ENCODE data around the gene SCUBE3.

The SCUBE3 gene

DNA sequence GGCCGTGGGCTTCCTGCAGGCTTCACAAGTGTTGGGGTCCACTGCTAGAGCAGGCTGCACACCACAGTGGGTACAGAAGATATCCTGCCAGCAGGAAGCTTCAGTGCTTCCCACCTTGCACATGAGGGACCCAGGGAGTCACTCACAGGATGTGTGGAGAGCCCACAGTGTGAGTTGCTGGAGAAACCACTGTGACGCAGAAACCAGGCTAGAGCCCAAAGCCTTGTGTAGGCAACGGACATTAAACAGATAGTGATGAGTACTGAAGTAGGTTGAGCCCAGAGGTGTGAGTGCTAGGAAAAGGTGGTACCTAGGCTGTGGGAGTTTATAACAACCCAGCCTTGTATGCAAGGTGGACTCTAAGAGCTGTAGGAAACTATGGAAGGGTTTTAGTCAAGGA lies 65.0 kb downstream of the SCUBE3 start:
- DNase-seq: no peak

DNA sequence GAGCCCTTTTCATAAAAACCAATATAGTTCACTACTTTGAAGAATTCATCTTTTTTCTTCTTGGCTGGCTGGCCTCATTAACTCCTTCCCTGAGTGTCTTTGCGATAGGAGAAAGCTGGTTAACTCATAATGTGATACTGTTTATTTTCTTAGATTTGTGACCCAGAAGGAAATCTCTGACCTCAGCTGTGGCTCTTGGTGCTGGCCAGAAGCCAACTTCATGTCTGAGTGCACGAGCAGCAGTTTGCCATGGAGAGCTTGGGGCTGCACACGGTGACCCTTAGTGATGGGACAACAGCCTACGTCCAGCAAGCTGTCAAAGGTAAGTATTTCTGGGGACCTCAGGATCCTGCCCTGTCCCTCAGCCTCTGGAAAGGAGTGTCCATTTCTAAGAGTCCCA lies 67.1 kb downstream of the SCUBE3 start:
- no peak for DNase-seq

DNA sequence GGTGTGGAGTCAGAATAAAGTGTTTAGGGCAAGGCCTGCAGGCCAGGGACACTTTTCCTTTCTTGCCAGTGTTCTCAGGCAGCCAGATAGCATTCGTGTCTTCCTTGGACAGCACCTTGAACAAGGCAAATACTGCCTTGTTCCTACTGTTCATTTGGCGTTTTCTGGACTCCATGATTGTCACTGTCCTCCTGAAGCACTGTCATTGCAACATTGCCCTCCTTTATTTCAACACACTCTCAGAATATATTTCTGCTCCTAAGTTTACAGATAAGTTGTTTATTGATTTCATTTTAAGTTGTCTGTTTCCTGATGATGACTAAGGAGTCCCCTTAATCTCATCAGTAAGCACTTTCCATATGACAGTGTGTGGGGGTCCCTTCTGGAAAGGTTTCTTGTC lies 68.7 kb downstream of the SCUBE3 start:
- no peak for DNase-seq

DNA sequence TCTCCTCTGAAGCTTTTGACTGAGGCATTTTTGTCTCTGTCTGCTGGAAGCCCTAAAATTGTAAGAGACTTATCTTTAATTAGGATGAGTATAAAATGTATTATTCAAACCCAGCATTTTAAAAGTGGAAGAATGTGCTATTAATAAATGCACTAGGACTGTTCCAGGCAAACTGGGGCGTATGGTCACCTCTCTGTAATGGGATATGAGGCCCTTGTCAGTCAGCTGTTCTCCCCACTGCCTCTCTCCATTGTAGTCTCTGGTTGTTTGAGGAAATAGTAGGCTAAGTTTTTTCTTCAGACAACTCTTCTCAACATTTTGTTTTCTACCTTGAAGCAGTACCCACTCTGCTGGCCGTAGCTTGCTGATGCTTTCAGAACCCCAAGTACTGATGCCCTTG lies 69.6 kb downstream of the SCUBE3 start:
- DNase-seq: no peak

DNA sequence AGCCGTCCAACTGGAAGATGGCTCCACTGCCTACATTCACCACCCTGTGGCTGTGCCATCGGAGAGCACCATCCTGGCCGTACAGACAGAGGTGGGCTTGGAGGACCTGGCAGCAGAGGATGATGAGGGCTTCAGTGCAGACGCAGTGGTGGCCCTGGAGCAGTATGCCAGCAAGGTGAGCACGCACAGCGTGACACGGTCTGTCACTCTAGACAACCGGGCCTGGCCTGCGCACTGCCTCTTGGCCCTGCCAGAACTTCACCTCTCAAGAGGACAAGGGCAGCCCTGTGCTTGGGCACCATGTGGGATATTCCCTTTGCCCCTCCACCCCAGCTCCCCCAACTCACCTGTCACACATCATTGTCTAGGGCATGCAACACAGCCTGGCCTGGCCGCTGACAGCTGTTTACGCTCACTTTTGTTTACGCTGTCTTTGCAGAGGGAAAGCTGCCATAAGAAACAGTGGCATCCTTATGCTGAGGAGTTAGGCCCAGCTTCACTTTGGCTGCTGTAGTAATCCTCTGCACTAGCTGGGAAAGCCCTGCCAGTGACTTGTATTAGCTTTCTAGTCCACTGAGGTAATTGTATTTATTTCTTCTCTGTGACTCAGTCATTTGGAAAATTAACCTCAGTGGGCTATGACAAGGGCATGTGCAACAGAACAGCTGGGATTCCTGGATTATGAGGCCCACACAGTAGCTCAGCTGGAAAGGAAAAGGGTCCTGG lies 74.1 kb downstream of the SCUBE3 start:
- no peak for DNase-seq

DNA sequence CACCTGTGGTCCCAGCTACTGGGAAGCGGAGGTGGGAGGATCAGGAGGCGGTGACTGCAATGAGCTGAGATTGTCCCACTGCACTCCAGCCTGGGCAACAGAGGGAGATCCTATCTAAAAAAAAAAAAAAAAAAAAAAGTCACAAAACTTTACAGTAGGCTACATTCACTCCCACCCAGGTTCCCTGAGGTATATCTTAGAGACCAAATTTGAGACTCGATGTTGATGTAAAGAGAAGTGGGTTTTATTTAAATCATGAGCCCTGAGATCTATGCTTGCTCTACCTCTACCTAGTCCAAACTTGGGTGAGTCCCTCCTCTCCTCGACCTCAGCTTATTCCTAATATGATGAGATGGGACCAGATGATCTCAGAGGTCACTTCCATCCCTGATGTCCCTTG lies 75.1 kb downstream of the SCUBE3 start:
- DNase-seq: no peak

DNA sequence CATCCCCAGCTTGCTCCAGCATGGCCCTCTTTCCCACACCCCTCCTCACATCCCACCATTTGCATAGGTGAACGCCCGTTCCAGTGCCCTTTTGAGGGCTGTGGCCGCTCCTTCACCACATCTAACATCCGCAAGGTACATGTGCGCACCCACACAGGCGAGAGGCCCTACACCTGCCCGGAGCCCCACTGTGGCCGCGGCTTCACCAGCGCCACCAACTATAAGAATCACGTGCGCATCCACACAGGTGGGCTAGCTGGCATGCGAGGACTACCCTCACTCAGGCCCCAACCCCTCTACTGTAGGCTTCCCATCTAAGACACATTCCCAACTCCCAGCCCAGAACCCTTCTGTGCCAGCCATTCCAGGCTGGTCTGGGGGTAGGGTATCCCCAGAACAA lies 77.7 kb downstream of the SCUBE3 start:
- no peak for DNase-seq

DNA sequence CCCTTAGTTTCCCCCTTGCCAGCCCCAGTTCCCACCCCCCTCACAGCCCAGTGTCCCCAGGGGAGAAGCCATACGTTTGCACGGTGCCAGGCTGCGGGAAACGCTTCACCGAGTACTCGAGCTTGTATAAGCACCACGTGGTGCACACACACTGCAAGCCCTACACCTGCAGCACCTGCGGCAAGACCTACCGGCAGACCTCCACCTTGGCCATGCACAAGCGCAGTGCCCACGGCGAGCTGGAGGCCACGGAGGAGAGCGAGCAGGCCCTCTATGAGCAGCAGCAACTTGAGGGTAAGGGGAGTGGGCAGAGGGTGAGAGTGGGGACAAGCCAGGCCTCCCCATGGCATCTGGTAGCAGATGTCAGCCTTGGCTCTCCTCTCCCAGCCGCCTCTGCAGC lies 78.7 kb downstream of the SCUBE3 start:
- DNase-seq: no peak

DNA sequence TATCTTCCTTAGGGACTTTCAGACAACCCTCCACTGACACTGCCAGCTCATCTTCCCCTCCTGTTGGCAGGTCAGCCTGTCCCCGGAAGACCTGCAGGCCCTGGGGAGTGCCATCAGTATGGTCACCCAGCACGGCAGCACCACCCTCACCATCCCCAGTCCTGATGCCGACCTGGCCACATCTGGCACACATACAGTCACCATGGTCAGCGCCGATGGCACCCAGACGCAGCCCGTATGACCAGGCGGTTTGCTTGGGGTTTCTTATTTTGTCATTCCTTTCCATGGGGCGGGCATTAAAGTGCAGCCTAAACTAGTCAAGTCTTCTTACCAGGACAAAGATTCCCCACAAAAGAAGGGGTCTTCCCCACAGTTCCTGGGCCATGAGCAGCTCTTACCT lies 79.9 kb downstream of the SCUBE3 start:
- DNase-seq: no peak

DNA sequence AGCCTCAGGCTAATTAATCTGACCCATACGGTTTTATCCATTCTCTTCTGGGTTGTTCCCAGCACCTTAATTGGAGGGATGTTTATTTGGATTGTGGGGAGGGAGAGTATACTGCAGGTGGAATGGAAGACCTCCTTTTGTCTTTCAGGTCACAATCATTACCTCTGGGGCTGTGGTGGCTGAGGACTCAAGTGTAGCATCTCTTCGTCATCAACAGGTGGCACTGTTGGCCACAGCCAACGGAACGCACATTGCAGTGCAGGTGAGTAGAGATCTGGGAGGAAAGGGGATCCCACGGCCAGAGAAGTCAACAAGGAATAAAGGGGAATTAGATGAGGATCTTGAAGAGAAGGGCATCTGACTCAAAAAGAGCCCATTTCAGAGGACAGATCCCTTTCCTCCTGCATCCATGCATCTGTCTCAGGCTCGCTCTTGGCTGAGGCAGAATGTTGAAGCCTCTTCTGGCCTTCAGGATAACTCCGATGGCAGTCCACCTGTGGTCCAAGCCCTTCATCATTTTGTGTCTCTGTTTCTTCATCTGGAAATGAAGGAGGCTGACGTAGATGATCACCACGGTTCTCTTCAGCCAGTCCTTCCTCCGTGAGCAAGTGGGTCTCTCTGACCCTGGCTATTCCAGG lies 80.7 kb downstream of the SCUBE3 start:
- DNase-seq: peak; percentile 49

DNA sequence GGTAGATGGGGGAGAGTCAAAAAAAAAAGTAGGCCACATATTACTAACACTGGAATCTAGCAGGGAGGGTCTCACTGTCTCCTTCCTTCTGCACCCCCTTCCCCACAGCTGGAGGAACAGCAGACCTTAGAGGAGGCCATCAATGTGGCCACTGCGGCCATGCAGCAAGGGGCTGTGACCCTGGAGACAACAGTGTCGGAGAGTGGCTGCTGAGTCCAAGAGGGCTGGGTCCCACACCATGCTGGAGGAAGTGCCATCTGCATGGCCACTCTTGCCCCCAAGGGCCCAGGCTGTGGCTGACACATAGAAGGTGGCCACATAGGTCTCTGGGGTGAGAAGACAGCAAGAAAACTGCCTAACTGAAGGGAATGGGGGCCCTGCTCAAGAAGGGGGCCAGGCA lies 81.3 kb downstream of the SCUBE3 start:
- no peak for DNase-seq

DNA sequence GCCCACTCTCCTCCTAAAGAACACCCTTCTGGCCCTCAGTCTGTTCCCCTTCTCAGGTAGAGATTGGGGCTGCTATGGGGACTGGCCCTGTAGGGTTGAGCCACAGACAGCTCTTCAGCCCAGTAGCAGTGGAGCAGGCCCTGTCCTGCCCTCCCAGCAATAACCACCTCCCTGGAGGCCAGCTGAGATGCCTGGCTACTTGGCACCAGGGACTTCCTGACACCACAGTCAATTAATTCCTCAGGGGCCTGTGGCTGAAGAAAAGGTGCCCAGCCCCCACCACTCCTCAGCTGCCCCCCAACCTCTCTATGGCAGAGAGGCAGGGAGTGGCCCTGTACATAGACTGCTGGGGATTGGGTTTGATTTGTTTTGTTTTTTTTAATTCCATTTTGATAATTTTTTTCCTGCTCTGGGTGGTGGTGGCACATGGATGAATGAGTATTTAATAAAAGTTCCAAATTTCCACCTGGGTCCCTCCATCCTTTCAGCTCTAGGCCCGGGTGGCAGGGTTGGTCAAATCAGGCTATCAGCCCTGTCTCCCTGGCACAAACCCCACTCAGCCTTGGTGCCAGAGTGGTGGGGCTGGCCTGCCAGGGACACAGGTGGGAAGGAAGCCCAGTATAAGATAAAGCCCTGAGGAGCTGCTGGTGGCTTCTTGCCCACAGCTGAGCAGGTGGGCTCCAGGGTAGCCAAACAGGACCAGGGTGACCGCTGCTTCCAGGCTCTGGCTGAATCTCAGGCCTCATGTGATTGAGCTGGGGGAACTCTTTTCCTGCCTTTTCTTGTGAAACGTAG lies 82.0 kb downstream of the SCUBE3 start:
- no peak for DNase-seq

DNA sequence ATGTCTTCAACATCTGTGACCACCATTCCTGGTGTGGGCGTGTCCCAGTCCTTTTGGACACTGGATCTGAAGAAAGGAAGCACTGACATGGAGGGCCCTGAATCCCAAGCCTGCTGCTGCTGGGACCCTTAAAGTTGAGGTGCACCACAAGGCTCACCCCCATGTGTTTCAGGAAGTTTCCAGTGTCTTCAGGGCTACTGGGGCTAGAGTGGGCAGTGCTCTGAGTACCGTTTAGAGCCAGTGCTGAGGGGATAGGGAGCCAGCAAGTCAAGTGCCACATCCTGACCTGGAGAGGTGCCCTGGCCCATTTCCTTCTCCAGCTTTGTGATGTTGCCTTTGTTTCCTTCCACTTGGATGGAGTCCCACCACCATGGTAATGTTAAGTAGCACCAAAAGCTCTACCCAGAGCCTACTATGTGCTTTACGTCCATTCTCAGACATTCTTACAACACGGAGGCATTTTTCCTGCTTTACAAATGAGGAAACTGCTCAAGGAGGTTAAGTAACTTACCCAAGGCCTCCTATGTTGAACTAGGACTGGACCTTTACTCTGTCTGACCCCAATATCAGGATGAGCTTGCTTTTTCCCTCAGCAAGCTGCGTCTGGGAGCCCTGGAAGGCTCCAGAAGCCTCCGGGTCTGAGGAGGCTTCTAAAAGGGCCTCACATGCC lies 83.3 kb downstream of the SCUBE3 start:
- DNase-seq: no peak

DNA sequence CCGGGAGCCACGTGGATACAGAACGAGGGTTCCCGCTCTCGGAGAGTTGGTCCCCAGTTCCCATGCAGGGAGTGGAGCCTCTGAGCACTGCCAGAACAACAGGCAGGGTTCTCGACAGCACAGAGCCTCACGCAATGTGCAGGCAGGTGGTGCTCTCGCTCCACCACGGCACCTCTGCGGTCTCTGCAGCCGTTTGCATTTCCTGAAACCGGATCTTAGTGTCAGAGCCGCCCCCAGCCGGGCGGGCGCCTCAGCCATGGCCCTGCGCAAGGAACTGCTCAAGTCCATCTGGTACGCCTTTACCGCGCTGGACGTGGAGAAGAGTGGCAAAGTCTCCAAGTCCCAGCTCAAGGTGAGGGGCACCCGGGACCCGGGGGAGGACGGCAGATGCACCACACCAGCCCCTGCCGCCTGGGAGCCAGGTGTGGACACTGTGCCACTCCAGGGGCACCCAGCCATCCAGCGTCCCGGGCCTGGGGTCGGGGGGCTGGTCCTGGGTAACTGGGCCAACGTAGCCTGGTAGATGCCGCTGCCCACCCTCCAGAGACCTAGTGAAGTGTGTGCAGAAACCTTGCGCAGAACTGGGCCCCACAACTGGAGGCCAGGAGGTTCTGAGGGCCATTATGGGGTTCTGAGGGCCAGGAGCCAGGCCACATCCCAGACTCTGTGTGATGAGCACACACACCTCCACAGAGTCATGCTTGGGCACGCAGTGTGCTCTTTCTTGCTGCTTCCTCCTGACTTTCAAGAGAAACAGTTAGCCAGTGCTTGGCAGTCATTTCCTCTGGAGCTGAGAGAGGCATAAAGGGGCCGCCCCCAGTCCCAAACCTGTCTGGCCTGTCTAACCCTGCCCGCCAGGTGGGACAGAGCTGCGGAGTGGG lies 84.1 kb downstream of the SCUBE3 start, which contains the start of gene DEF6:
Gene DEF6, plus strand, starts transcription at position 218 of the 881 bp plus-strand sequence. Its CDS starts 39 bp downstream, at position 257.
- DNase-seq: peak; percentile 86

DNA sequence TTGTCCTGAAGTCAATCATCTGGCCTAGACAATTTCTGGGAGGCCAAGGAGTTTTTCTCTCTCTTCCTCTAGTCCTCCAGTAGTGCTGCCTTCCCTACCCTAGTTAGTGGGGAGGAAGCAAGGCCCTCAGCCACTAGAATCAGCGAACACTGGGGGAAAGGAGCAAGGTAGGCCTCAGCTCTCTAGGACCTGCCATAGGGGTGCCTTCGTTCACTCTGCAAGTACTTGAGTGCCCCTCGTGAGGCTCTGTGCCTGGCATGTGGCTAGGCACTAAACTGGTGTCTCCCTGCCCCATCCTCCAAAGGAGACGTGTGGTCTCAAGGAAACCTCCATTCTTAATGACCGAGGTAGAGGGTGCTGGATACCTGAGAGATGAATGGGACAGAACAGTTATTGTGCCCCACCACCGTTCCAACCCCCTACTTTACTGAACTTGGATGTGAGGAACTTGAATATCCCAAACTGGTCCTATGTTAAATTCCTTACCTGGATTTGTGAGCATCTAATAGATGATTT lies 84.9 kb downstream of the SCUBE3 start:
- no peak for DNase-seq

DNA sequence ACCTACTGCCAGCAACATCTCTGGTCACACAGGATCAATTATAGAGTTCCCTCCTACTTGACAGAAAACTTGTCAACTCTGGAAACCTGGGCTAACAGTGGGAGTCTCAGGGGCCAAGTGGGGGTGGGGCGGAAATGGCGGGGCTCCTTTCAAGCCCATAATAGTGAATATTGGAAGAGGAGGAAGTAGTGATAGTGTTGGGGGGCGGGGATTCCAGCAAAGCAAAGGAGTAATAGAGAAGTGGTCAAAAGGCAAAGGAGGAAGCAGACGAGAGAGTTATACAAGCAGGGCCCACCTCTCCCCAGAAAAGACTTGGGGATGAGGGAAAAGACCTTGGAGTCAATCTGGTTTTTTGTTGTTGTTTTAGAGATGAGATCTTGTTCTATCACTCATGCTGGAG lies 85.9 kb downstream of the SCUBE3 start:
- DNase-seq: no peak

DNA sequence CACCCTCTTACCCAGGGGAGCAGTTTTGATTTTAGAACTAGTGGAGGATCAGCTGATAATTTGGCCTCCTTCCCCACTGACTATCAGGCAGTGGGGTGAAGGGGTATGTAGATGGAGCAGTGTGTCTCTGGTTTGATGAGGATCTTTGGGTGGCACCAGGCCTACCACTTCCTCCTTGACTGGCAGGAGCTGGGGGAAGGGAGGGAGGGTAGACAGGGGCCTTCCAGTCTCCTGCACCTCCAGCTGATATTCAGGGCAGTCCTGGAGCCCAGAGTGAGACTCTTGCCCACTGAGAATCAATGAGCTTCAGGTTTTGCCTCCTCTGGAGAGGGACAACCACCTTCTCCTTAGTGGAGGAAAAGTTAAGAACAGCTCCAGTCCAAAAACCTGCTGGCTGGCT lies 87.1 kb downstream of the SCUBE3 start:
- DNase-seq: peak; percentile 59
